ENCODE results near the gene DARS1. TPM values are rescaled to one million over a fixed set of nuclear protein-coding genes. Genes with fewer than 3 reads are reported as not detected.

Gene DARS1
- total and polyA plus RNA-seq, 11 donors = 51.2 to 90.0 (median 58.6) TPM

- TF ChIP-seq POLR2A (IDR thresholded peaks at IDR 0.05) = no peak
- no peak for TF ChIP-seq CTCF (IDR thresholded peaks at IDR 0.05)
- H3K4me3 ChIP-seq = no peak overlapping the region
- no peaks in the 10 kb centered on the region for H3K27me3 ChIP-seq
- H3K9me3 ChIP-seq = no peaks in the 10 kb centered on the region
- ATAC-seq (no peak), DNase-seq (no peak)
- H3K36me3 ChIP-seq = peaks cover 0 to 70% (median 53%) of the 10 kb centered on the region in 9 donors
- peaks cover 0 to 10% (median 0%) of the 10 kb centered on the region in 12 donors for H3K4me1 ChIP-seq
- intact Hi-C loops (cut with DNase I) = no loop called here
- no peak overlapping the region for H3K27ac ChIP-seq
Observed at GRCh38 chr2:135931776-135932443, 53.5 kb downstream of the DARS1 start.

- Histone ChIP-seq H3K4me3 (no peak overlapping the region), H3K27ac (no peak overlapping the region), H3K4me1 (no peaks in the 10 kb centered on the region), H3K27me3 (no peaks in the 10 kb centered on the region), H3K36me3 (peaks cover 0 to 93% (median 49%) of the 10 kb centered on the region in 9 donors), H3K9me3 (no peaks in the 10 kb centered on the region)
- ATAC-seq (no peak), DNase-seq (no peak)
- WGBS, 4 donors = 92 to 97% (median 97%) methylated on average over 3 of the region's 3 CpGs
- intact Hi-C loops (cut with DNase I) = loop anchor here in 2 of 10 donors (5.0 to 10.0 kb wide), 2 partner anchors 191 to 198 kb away; partner anchors contain the start of gene CXCR4 (in 1 of the 2)
- TF ChIP-seq POLR2A (IDR thresholded peaks at IDR 0.05) (no peak), CTCF (IDR thresholded peaks at IDR 0.05) (no peak)
Observed at GRCh38 chr2:135926605-135927004, 58.8 kb downstream of the DARS1 start.

GRCh38 chr2:135925571-135925970 lies 59.9 kb downstream of the DARS1 start:
- Histone ChIP-seq H3K36me3 (peaks cover 0 to 92% (median 41%) of the 10 kb centered on the region in 9 donors), H3K27me3 (no peaks in the 10 kb centered on the region), H3K4me1 (no peaks in the 10 kb centered on the region), H3K9me3 (no peaks in the 10 kb centered on the region), H3K4me3 (no peak overlapping the region), H3K27ac (no peak overlapping the region)
- no peak for TF ChIP-seq CTCF (IDR thresholded peaks at IDR 0.05)
- no peak for TF ChIP-seq POLR2A (IDR thresholded peaks at IDR 0.05)
- intact Hi-C loops (cut with DNase I) = loop anchor here in 2 of 10 donors (5.0 to 10.0 kb wide), 2 partner anchors 192 to 199 kb away; partner anchors contain the start of gene CXCR4 (in 1 of the 2)
- 80 to 85% (median 81%) methylated on average over 2 of the region's 2 CpGs for WGBS, 4 donors
- ATAC-seq = no peak
- no peak for DNase-seq

- Histone ChIP-seq H3K27me3 (no peaks in the 10 kb centered on the region), H3K9me3 (no peaks in the 10 kb centered on the region), H3K27ac (no peak overlapping the region), H3K36me3 (peaks cover 0 to 69% (median 42%) of the 10 kb centered on the region in 9 donors), H3K4me1 (no peaks in the 10 kb centered on the region), H3K4me3 (no peak overlapping the region)
- intact Hi-C loops (cut with DNase I) = loop anchor here in 6 of 10 donors (1.0 to 10.0 kb wide), 6 partner anchors 199 to 1919 kb away; partner anchors contain the start of gene CXCR4 (in 3 of the 6)
- TF ChIP-seq CTCF (IDR thresholded peaks at IDR 0.05) (peak; percentile 39 to 64 (median 52)), POLR2A (IDR thresholded peaks at IDR 0.05) (no peak)
- ATAC-seq (peak in 1 of 4 donors; percentile 31), DNase-seq (no peak)
- WGBS, 4 donors = 48 to 66% (median 56%) methylated on average over 3 of the region's 3 CpGs
Observed at GRCh38 chr2:135916207-135916606, 69.2 kb downstream of the DARS1 start.
